DND-41 (cell line): ENCODE measurements around the gene PISD.

ENCODE experiments used
- EZH2 ChIP-seq: IDR thresholded peaks from 3 replicates; pipeline ENCODE4 v1.6.1; 2012; ENCODE audit warnings: borderline replicate concordance, low read depth, mild to moderate bottlenecking, moderate library complexity, low read length, inconsistent platforms; ENCODE audit not compliant: severe bottlenecking
- TF ChIP-seq, protein P1 (sequence below): IDR thresholded peaks from 2 replicates; pipeline ENCODE4 v1.5.1; 2012; ENCODE audit warnings: borderline replicate concordance, low read length, moderate library complexity, mild to moderate bottlenecking; ENCODE audit not compliant: poor library complexity, severe bottlenecking; ENCODE audit errors: extremely low read depth

DNA sequence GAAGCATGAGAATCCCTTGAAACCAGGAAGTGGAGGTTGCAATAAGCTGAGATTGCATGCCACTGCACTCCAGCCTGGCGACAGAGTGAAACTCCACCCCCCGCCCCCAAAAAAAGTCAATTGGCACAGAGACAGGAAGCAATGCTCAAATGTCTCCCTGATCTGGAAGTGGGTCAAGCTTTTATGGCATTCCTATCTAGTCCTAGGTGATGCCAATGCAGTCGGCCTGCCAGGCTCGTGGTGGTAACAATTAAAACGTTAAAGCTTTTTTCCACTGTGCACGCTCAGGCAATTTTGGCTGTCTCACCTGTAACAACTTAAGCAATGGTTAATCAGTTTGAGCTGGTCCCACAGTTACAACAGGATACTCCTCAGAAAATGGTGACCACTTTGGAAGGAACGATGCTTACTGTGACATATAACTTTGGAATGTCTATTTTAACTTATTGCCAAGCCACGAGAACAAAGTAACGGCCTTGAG is 18.9 kb upstream of the PISD start:
- TF ChIP-seq EZH2 = no peak
- TF ChIP-seq, protein P1, sequence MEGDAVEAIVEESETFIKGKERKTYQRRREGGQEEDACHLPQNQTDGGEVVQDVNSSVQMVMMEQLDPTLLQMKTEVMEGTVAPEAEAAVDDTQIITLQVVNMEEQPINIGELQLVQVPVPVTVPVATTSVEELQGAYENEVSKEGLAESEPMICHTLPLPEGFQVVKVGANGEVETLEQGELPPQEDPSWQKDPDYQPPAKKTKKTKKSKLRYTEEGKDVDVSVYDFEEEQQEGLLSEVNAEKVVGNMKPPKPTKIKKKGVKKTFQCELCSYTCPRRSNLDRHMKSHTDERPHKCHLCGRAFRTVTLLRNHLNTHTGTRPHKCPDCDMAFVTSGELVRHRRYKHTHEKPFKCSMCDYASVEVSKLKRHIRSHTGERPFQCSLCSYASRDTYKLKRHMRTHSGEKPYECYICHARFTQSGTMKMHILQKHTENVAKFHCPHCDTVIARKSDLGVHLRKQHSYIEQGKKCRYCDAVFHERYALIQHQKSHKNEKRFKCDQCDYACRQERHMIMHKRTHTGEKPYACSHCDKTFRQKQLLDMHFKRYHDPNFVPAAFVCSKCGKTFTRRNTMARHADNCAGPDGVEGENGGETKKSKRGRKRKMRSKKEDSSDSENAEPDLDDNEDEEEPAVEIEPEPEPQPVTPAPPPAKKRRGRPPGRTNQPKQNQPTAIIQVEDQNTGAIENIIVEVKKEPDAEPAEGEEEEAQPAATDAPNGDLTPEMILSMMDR = no peak
